Activated CD8-positive, alpha-beta memory T cell treated with anti-CD3 and anti-CD28 coated beads, Interleukin-2, amount 50 U/mL, for 4 hours (primary cell): ENCODE results near the gene LITAFD.
"Not testable (repeated sequence)": the region's sequence is repeated elsewhere in the genome, so short reads cannot be mapped to it uniquely, and the experiment has no call there.

Experiments
- DNase-seq: peaks from one replicate; pipeline ENCODE4 v3.0.0-alpha.2; 2020

LITAFD gene

DNA sequence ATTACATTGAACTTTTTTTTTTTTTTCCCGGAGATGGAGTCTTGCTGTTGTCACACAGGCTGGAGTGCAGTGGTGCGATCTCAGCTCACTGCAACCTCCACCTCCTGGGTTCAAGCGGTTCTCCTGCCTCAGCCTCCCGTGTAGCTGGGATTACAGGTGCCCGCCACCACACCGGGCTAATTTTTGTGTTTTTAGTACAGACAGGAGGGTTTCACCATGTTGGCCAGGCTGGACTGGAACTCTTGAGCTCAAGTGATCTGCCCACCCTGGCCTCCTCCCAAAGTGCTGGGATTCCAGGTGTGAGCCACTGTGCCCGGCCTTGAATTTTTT lies 8.3 kb upstream of the LITAFD start:
- not testable (repeated sequence) for DNase-seq

DNA sequence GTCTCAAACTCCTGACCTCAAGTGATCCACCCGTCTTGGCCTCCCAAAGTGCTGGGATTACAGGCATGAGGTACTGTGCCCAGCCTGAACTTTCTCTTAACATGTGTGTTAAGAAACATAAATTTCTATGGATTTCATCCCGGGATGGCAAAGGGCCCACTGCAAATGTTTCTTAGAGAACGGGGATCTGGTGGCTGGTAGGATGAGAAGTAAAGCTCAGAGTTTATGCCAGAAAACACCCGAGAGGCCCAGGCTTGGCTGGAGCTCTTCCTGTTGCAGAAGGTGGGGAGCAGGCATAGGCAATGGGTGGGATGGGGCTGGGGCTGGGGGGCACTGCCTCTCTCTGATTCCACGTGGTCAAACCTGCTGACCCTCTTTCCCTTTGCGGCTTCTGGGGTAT lies 7.8 kb upstream of the LITAFD start:
- DNase-seq: no peak

DNA sequence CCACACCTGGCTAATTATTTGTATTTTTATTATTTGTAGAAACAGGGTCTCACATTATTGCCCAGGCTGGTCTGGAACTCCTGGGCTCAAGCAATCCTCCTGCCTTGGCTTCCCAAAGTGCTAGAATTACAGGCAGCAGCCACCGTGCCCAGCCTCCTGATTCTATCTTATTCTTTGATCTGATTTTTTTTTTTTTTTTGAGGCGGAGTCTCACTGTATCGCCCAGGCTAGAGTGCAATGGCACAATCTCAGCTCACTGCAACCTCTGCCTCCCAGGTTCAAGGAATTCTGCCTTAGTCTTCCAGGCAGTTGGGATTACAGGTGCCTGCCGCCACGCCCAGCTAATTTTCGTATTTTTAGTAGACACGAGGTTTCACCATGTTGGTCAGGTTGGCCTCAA lies 6.8 kb upstream of the LITAFD start:
- DNase-seq: not testable (repeated sequence)

DNA sequence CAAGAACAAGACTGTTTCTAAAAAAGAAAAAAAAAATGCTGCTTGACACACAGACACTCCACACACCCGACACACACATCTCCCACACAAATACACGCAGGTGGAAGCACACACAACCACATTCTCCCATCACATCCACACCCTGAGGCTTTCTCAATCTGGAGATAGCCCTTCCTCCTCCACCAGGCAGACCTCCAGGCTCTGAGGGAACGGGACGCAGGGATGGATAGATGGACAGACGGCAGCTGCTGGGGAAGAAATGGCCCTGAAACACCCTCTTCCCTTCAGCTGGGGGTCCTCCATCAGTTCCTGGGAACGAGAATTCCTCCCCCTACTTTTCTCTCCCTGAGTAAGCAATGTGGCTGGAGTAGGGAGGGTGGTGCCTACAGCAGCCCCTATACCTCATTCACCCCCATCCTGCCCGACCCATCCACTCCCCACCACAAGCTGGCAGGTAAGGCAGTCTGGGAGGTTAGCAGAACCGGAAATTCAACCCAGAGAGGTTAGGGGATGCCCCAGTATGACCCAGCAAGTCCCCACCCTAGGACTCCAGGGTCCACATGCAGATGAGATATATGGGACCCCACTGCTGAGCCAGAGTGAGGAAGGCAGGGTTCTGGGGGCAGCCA lies 4.1 kb upstream of the LITAFD start:
- no peak for DNase-seq

DNA sequence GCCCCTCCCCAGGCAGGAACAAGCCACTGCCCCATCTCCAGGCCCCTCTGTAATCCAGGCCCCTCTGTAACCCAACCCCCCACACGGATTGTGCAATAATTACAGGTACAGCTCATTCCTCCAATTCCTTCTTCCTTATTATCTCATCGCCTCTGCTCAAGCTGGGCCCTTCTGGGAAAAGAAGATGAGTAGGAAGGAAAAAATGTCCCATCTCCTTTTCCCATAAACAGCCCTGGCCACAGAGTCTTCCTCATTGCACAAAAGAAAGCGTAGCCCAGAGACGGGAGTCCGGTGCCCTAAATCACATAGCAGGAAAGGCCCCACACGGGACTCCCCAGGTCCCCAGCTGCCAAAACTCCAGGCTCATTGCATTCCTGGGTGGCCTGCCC lies 3.6 kb upstream of the LITAFD start:
- no peak for DNase-seq

DNA sequence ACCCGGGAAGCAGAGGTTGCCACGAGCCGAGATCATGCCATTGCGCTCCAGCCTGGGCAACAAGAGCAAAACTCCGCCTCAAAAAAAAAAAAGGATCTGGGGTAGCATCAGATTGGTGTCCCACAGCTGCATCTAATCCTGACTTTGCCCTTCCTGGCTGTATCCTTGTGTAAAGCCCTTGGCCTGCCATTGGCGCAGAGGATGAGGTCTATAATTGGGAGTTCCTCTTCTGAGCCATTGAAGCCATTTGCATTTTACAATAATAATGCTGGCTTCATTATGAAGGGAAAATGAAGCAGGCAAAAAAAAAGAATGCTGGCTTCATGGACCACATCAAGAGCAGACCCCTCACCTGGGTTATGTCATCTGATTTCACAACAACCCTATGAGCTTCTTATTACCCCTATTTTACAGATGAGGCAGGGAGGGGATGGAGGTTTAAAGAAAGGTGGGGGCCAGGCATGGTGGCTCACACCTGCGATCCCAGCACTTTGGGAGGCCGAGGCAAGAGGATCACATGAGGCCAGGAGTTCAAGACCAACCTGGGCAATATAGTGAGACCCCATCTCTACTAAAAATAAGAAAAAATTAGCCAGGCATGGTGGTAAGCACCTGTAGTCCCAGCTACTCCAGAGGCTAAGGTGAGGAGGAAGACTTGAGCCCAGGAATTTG lies 1.2 kb upstream of the LITAFD start:
- DNase-seq: no peak

DNA sequence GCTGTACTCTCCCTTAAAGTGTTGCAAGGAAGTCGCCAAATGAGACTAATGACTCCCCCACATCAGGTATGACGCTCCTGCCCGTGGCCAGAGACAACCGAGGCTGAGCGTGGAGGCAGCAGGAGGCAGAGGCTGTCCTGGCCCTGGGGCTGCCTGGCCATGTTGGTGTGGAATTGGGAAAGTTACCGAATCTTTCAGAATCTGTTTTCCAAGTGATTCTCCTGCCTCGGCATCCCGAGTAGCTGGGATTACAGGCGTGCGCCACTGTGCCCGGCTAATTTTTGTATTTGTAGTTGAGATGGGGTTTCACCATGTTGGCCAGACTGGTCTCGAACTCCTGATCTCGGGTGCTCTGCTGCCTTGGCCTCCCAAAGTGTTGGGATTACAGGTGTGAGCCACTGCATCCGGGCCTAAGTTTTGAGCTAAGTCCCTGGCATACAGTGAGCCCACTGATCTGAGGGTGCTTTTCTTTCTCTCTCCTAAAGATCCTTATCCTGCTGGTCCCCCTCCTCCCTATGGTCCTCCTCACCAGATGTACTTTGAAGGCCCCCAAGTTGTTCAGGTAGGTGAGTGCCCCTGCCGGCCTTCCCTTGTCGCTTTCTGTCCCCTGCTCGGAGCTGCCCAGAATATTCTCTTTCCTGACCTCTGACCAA lies 700 bp downstream of the LITAFD start:
- DNase-seq: no peak

DNA sequence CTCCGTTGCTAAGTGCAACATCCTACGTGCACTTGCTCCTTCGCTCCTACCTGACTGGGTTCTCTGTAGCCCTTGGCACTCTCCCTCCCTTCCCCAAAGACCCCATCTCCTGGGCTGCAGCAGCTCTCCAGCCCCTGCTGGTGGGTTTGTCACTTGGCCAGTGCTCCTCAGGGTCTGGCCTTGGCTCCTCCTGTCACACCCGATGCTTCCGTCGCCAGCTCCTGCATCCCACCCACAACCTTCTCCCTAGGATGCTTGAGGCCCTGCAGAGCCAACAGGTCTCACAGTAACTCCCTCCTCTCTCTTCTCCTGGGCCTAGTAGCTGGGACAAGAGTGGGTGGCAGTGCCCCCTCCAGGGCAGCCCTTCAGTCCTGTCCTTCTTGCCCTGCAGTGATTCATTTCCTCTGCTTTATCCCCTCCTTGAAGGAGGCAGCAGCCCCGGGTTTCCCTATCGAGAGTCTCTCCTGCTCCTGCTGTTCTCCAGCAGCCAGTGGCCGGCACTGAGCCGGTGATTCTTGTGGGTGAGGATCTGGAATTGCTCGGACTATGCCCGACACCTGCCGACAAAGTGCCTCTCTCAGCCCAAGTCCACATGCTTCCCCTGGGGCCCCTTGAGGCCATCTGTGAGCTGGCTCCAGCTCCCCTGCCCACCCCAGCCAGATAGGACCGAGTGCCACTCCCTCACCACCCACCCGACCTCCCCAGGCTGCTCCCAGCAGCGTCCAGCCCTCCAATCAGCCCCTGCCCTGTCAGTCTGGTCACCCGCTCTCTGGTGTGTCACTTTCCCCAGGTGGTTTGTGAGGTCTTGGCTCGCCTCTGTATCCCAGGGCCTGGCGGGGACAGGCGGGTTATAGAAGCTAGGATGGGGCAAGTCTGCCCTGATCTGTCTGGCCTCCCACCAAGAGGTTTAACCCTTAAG lies 3.8 kb downstream of the LITAFD start:
- no peak for DNase-seq

DNA sequence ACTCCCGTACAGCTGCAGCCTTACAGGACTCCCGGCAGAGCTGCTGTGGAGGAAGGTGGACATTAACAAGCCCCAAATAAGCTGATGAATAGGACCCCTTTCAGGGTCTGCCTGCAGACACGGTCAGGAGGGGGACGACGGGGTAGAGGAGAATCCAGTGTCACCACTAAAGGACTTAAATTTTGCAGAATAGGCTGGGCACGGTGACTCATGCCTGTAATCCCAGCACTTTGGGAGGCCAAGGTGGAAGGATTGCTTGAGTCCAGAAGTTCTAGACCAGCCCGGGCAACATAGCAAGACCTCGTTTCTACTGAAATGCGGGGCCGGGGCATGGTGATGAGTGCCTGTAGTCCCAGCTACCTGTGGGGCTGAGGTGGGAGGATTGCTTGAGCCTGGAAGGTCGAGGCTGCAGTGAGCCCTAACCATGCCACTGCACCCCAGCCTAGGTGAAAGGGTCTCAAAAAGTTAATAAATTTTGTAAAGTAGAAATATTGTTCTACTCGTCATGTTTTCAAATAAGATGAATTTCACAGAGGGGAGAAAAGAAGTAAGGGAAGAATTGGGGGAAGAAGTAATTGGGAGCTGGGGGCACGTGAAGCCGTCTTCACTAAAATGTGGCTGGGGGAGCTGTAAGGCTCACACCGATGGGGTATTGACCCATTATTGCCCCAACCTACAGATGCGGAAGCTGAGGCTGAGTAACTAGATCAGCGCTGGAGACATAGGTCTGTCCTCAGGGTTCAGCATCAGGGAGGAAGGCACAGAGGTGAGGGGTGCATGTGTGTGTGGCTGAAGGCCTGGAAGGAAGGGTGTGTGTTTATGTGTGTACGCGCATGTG lies 4.7 kb downstream of the LITAFD start:
- DNase-seq: no peak

DNA sequence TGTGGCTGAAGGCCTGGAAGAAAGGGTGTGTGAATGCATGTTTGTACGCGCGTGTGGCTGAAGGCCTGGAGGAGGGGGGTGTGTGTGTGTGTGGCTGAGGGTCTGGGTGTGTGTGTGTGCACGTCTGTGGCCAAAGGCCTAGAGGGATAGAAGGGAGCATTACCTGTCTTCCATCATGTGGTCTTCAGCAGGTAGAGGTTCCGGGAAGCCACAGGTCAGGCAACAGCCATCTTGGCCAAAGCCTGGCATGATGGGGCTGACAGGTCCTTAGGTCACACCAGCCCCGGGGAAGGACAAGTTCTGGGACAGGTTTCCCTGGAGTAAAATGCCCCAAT lies 5.2 kb downstream of the LITAFD start:
- no peak for DNase-seq

DNA sequence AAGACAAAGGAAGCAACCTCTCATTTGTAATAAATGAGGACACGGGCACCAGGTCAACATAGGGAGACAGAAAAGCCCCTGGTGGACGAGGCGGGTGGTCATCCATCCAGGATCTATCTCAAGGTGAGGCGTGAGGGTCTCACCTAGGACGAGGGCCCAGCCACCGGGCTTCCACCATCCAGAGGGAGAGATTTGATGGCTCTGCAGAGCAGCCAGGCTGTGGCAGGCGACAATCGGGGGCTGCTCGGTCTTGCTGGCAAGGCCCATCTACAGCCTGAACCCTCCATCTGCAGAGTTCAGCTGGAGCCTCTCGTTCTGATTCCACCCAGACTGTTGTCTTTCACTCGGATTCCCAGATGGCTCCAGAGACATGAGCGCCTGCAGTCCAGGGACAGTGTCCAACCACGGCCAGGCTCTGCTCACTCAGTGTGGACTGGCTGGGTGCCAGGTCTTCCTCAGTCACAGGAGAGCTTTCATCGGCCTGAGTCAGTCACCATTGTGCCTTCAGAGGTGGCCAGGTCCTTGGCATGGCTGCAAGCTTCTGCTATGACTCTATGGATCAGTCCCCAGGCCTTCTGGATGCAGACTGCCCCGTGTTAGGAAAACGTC lies 5.9 kb downstream of the LITAFD start:
- DNase-seq: no peak

DNA sequence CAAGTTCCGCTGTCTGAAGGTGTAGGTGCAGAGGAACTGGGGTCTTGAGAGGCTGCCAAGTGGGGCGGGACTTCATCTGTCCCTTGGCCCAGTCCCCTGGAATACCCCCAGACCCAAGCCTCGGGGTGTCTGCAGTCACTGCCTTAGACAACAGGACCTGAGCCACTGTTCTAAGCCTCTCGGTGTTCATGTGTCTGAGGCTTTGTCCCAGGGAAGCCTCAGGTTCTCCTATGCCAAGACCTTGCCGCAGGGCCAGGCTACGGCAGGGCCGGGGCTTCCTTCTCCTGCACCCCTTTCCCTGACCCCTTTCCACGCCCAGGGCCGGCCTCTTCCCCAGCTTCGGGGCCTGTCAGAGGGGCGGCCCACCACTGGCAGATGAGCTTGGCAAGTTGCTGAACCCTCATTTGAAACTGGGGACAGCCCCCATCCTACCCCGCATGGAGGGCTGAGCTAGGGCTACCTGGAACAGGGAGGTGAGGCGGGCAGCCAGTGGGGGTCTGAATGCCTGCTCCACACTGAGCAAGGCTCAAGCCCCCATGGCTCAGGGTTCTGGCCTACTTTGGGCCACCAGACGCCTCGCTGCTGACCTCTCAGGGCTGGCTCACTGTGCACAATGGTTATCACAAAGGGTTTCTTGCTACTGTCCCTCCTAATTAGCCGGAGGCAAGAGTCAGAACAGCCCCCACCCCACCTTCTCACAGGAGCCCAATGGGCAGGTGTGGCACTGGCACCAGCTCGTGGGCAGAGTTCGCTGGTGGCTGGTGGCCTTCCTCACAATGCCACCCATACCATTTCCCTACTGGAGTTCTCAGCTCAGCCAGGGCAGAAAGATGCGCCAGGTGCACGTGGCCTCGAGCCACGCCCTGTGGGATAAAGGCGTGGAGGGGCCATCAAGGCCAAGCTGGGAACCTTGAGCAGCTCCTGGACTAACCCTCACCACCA lies 7.1 kb downstream of the LITAFD start:
- no peak for DNase-seq

DNA sequence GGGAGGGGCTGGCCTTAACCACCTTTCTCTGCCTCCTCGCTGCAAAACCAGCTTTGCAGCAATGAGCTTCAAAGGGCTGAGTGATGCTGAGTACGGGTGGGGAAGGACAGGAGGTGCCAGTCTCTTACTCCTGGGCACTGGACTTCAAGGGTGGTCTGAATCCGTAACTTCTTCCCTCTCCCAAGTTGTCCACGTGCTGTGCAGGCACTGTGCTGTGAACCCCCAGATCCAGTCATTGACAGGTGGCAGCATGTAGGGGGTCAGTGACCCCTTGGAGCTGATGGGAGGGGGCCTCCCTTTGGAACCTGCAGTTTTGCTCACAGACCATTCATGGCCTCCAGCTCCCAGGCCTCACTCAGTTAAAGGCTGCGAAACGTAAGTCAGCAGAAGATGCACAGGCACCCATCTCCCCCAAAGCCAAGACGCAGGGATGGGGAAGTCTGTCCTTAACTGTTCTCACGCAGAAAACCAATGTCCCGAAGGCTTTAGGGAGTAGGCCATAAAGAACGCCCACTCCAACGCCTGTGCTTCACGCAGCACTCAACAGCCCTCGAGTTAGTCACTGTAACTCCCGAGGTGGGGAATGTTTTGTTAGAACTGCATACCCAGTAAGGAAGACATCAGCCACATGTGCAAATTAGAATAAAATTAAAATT lies 7.9 kb downstream of the LITAFD start:
- no peak for DNase-seq

DNA sequence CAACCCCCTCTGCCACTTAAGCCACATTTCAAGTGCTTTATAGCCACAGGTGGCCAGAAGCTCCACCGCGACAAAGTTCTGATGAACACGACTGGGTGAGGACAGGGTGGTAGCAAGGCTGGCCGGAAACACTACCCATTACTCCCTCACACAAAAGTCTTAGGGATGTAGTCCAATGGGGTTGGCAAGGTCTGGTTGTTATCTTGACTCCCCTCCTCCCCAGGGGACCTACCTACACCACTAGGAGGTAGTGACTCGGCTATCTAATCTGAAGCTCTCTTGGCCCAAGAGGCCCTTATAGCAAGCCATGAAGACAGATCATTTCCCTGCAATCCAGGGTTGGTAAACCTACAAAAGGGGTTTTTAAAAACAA lies 8.4 kb downstream of the LITAFD start:
- DNase-seq: no peak

DNA sequence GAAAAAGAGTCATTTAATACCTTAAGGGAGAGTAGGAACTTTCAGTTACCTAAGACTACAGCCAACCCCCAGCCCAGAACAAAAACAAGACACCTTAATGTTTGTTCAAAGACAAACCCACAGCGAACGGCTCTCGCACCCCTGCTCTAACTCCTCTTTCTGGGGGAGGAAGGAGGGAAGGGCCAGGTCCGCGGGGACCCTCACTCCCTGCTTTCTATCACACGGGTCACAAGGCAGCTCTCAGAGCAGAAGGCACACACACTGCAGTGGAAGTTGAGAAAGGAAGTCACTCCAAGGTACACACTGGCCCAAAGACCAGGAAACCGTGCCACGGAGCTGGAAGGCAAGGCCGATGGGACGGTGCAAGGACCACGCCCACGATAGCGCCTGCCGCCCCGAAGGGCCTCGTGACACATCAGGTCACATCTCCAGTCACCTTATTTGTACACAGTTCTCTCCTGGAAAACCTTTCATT lies 10.0 kb downstream of the LITAFD start:
- DNase-seq: no peak

DNA sequence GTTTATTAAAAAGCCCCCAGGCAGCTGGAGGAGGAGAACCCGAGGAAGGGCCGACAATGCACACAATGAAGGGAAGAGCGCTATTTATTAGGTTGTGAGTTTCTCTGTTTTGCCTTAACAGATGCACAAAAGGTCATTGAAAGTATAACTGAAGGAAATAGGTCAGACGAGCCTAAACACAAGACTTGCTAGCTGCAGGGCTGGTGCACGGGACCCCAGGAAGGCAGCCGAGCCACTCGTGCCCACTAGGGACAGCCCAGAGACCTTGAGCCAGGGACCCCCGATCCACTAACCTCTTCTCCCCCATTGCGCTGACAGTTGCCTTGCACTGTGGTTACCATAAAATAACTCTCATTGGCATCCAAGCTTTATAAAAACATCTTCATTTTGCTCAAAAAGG lies 11.3 kb downstream of the LITAFD start:
- no peak for DNase-seq

DNA sequence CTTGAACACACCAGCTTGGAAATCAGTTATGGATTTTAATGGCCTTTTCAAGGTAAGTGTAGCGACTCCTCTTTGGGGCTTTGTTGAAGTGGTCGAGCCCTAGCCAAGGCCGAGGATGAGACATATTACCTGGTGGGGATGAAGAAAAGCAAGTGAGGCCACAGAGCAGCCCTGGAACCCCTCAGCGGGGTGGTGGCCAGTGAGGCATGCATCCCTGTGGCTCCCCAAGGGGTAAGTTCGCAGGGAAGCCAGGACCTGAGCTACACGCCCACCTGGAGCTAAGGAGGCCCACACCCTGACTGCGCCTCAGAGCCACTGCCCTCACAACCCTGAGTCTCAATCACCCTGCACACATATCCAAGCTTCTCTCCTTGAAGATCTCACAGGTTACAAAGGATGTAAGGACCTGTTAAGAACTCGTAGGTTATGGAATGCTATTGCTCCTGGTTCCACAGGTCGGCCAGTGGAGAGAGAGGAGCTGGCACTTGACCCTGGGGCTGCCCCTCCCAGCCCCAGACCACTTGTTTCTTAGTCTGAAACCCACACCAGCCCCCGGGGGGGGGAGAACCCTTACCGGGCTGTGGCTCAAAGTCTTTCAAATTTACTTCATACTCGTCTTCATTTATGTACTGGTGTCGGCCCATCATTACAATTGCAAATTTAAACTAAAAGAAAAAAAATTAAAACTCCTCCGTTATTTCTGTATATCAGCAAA lies 12.0 kb downstream of the LITAFD start:
- no peak for DNase-seq

DNA sequence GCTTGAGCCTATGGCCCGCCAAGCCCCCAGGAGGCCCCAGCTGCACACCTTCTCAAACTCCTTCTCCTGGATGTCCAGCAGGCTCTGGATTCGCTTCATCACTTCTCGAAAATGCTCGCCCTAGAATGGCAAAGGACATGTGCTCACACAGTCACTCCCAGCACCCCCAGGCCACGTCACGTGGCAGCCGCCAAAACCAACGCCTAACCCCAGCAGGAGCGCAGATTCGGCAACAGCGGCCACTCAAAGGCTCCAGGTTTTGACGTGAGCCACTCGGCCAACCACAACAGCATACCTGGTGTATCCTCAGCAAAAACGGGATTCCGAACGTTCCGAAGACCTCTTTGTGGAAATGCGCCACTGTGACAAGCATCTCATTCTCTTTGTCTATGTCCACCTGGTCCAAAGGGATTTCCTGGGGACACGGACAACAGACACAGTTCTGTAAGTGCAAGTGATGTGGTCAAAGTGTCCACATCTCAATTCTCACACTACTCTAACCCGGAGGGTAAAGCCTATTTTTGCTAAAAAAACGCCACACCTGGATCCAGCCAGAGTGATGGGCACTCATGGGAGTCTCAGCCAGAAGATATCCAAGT lies 12.7 kb downstream of the LITAFD start:
- no peak for DNase-seq

DNA sequence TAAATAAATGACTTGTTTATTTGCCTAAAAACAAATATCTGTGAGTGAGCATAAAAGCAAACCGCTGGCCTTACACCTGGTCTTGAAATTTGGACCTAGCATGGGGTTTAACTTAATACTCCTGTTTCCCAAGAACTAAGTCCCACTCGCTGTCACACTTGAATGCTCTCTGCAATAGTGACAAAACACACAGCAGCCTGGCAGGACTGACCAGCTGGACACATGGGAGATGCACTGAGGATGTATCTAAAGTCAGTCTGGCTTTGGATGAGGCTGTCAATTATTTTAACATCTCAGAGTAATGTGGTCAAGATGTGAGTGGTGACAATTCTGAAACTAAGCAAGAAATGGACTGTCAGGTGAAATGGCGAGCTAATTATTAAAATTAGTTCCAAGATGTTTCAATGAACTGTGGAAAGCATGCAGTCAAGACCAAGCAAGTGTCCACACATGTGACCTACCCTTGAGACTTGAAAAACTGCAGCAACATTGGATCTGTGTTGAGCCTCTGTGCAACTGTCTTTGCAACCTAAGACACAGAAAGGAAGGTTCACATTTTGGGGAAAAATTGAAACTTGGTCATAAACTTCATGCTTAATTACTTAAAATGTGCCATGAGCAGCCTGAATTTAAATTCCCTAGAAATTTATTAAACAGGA lies 16.6 kb downstream of the LITAFD start:
- DNase-seq: no peak
